GM10266 (cell line): ENCODE data around the gene ZNF892.
"Not testable (repeated sequence)": the region's sequence is repeated elsewhere in the genome, so short reads cannot be mapped to it uniquely, and the experiment has no call there.

Experiments
- DNase-seq: peaks from one replicate; pipeline ENCODE4 v3.0.0; 2012; ENCODE audit errors: extremely low spot score
- CTCF ChIP-seq: IDR thresholded peaks from 2 replicates; pipeline ENCODE4 v1.5.1; 2012; ENCODE audit warnings: mild to moderate bottlenecking, low read depth; ENCODE audit not compliant: control insufficient read depth, insufficient read depth; ENCODE audit errors: missing control alignments

The ZNF892 gene

GRCh38 chr2:95240556-95240955, 33.2 kb downstream of the ZNF892 start:
- no peak for DNase-seq

GRCh38 chr2:95242084-95242483, 34.8 kb downstream of the ZNF892 start:
- DNase-seq: not testable (repeated sequence)

More at GRCh38 chr2:95240556-95240955, 33.2 kb downstream of the ZNF892 start:
- no peak for TF ChIP-seq CTCF
